ENCODE data around the gene RGR.

Gene RGR

DNA sequence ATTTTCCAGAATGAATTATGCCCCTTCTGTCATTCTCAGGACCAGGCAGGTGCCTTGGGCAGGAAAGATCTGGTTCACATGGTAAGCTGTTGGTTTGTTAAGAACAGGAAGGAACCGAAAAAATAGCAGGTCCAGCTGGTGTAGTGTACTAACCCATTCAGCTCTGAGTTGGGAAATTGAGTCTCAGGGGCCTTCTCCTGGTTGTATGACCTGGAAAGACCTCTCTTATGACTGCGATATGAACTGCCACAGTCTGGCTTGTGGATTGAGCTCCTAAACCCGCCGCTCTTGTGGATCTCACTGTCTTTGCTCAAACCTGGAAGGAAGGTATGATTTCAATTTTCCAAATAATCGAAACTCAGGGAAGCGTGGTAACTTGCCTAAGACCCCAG is 8.1 kb upstream of the RGR start:
- no peak overlapping the region for H3K4me3 ChIP-seq (ENCODE audit: control insufficient read depth, low read depth, low read length)
- no peak for DNase-seq (ENCODE audit: low read depth)
- TF ChIP-seq, protein P1, sequence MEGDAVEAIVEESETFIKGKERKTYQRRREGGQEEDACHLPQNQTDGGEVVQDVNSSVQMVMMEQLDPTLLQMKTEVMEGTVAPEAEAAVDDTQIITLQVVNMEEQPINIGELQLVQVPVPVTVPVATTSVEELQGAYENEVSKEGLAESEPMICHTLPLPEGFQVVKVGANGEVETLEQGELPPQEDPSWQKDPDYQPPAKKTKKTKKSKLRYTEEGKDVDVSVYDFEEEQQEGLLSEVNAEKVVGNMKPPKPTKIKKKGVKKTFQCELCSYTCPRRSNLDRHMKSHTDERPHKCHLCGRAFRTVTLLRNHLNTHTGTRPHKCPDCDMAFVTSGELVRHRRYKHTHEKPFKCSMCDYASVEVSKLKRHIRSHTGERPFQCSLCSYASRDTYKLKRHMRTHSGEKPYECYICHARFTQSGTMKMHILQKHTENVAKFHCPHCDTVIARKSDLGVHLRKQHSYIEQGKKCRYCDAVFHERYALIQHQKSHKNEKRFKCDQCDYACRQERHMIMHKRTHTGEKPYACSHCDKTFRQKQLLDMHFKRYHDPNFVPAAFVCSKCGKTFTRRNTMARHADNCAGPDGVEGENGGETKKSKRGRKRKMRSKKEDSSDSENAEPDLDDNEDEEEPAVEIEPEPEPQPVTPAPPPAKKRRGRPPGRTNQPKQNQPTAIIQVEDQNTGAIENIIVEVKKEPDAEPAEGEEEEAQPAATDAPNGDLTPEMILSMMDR (conservative IDR thresholded peaks at IDR 0.05; ENCODE audit: control insufficient read depth, insufficient read depth, low read depth, low read length): no peak

DNA sequence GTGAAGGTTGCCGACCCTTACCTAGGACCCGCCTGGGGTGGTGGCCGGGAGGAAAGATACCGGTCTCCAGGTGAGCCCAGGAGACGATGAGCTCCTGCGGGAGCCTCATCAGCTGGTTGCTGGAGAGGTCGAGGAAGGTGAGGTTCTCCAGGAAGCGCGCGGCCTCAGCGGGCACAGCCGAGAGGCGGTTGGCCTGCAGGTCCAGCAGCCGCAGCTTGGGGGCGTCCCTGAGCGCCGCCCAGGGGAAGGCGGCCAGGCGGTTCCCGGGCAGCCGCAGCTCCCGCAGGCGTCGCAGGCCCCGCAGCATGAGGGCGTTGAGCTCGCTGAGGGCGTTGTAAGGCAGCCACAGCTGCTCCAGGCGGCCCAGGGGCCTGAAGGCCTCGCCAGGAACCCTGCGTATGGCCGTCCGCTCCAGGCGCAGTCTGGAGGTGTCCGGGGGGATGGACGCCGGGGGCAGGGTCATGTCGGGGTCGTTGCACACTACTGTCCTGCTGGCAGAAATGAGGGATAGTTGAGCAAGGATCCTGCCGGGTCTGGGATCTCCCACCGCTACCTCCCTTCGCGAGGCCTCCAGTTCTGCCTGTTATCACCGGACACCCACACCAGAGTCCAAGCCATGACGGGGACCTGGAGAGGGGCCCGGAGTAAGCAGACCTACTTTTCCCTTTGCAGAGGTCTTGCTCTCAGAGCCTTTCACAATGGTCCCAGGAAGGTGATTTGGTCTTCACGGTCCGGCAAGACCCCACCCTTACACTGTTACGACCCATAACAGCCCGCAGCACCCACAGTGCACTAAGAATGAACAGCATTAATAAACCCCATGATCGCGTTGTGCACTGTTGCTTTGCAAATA is 7.4 kb upstream of the RGR start:
- TF ChIP-seq, protein P1 (conservative IDR thresholded peaks at IDR 0.05; ENCODE audit: control insufficient read depth, insufficient read depth, low read depth, low read length): no peak
- no peak for DNase-seq (ENCODE audit: low read depth)
- no peak overlapping the region for H3K4me3 ChIP-seq (ENCODE audit: control insufficient read depth, low read depth, low read length)

DNA sequence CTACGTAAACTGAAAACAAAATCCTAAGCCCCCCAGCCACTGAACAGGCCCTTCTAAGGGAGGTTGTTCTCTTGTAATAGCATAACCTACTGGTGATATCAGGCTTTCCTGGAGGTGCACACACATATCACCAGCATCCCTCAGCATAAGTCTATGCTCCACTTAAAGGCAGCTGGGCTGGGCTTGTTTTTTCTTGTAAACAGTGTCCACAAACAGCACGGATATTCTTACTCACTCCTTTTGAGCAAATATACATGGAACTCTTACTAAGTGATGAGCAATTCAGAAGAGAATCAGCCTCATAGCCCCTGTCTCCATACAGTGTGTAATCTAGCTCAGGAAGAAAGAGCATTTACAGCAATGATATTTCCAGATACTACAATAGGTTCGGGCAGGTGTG is 5.9 kb upstream of the RGR start:
- DNase-seq (ENCODE audit: low read depth): no peak
- TF ChIP-seq, protein P1 (conservative IDR thresholded peaks at IDR 0.05; ENCODE audit: control insufficient read depth, insufficient read depth, low read depth, low read length): no peak
- H3K4me3 ChIP-seq (ENCODE audit: control insufficient read depth, low read depth, low read length): no peak overlapping the region

DNA sequence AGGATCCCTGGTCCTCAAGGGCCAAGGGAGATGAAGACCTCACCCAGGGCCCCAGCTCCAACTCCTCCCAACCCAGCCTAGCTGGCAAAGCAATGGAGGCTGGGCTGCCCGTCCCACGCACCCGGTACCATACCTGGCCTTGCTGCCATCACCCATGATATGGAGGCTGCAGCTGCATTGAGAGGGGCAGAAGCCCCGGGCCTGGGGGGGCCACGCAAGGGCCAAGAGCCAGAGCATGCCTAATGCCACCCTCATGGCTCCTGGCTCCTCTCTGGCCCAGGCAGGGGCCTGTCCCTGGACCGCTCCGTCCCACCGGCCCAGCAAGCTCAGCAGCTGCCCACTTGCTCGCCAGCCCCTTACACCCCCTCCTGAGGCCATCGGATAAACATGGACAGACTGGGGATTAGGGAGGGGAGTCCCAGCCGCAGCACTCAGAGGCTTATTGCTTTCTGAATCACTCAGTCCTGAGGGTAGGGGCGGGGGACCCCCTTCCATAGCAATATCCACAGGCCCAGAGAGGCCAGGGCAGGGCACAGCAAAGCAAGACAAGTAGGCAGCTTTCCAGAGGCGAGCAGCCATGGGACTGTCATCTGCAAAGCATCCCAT is 3.6 kb upstream of the RGR start, which contains the start of gene LRIT1:
Gene LRIT1, minus strand, starts transcription at position 362 of the 606 bp plus-strand sequence. Its CDS starts 107 bp downstream, at position 255.
- no peak for DNase-seq (ENCODE audit: low read depth)
- TF ChIP-seq, protein P1 (conservative IDR thresholded peaks at IDR 0.05; ENCODE audit: control insufficient read depth, insufficient read depth, low read depth, low read length): no peak
- no peak within 1 kb of the TSS for H3K4me3 ChIP-seq (ENCODE audit: control insufficient read depth, low read depth, low read length)

DNA sequence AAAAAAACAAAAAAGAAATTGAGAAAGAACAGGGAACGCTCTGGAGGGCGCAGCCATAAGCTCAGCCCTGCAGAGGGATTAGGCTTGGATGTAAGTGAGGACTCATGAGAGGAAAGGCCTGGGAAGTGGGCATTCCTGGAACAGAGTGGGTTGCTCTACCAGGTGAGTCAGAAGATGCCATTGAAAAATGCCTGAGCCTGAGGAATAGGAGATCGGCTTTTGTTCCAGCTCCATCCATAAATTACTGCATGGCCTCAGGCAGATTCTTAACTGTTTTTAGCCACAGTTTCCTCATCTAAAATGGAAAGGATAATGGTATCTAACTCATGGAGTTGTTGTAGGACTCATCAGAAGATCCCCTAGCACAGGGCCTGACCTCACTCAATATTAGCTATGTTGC is 1.1 kb upstream of the RGR start:
- H3K4me3 ChIP-seq (ENCODE audit: control insufficient read depth, low read depth, low read length): no peak overlapping the region
- no peak for DNase-seq (ENCODE audit: low read depth)
- TF ChIP-seq, protein P1 (conservative IDR thresholded peaks at IDR 0.05; ENCODE audit: control insufficient read depth, insufficient read depth, low read depth, low read length): no peak

DNA sequence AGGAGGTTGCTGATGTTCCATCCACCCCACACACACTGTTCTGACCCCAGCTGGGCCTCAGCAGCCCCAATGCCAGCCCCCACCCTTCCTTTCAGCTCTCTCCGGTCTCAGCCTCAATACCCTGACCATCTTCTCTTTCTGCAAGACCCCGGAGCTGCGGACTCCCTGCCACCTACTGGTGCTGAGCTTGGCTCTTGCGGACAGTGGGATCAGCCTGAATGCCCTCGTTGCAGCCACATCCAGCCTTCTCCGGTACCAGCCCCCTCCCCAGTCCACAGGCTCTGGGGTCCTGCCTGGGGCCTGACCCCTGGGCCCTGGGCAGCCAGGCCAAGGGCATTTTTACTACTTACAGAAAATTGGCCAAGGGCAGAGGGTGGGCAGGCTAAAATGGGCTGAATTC is 2.6 kb downstream of the RGR start:
- DNase-seq (ENCODE audit: low read depth): no peak
- TF ChIP-seq, protein P1 (conservative IDR thresholded peaks at IDR 0.05; ENCODE audit: control insufficient read depth, insufficient read depth, low read depth, low read length): no peak
- no peak overlapping the region for H3K4me3 ChIP-seq (ENCODE audit: control insufficient read depth, low read depth, low read length)

Data from fibroblast of mammary gland (primary cell).